ENCODE results near the gene EEF1AKMT3.
A peak's percentile ranks its signal among the peaks of the same experiment; 100 is the strongest.

The EEF1AKMT3 gene

DNA sequence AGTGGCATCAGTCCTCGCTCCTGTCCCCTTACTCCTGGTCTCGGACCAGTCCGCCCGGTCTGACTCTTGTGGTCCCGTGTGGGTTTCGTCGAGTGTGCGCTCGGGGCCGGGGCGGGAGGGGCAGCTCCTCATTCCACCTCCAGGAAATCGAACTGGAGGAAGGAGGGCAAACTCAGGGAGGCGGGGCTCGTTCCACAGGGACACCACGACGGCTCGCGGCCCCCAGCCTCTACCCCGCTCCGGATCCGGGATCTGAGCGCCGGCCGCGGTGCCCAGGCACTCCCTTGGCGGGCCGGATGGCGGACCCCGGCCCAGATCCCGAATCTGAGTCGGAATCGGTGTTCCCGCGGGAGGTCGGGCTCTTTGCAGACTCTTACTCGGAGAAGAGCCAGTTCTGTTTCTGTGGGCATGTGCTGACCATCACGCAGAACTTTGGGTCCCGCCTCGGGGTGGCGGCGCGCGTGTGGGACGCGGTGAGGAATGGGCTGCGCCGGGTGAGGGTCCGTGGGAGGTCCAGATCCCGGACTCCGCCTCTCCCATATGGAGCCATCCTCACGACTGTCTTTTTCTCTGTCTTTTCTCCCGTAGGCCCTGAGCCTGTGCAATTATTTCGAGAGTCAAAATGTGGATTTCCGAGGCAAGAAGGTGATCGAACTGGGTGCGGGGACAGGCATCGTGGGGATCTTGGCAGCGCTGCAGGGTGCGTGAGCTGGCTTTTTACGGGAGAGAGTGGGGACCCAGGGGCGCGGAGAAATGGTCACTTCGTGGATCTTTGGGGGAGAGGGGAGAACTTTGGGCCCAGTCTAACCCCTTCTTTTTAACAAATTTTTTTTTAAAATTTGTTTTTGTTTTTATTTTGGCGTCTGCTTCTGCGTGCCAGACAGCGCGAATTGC lies at the start of gene EEF1AKMT3:
EEF1AKMT3 (plus strand) TSS at position 186 of the 894 bp plus-strand sequence; CDS start at position 297, 111 bp downstream.
- no peaks in the 10 kb centered on the region for H3K36me3 ChIP-seq (ENCODE audit: insufficient read depth, low read length)
- H3K4me3 ChIP-seq (ENCODE audit: low read length, poor library complexity, severe bottlenecking) = peak within 1 kb of the TSS; percentile 80
- no peak for TF ChIP-seq EZH2phosphoT487 (IDR thresholded peaks at IDR 0.05; ENCODE audit: borderline replicate concordance)
- TF ChIP-seq, protein P1, sequence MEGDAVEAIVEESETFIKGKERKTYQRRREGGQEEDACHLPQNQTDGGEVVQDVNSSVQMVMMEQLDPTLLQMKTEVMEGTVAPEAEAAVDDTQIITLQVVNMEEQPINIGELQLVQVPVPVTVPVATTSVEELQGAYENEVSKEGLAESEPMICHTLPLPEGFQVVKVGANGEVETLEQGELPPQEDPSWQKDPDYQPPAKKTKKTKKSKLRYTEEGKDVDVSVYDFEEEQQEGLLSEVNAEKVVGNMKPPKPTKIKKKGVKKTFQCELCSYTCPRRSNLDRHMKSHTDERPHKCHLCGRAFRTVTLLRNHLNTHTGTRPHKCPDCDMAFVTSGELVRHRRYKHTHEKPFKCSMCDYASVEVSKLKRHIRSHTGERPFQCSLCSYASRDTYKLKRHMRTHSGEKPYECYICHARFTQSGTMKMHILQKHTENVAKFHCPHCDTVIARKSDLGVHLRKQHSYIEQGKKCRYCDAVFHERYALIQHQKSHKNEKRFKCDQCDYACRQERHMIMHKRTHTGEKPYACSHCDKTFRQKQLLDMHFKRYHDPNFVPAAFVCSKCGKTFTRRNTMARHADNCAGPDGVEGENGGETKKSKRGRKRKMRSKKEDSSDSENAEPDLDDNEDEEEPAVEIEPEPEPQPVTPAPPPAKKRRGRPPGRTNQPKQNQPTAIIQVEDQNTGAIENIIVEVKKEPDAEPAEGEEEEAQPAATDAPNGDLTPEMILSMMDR (conservative IDR thresholded peaks at IDR 0.05; ENCODE audit: low read length) = no peak
- peak within 1 kb of the TSS; percentile 95 for H3K9ac ChIP-seq (ENCODE audit: low read depth, low read length, poor library complexity, severe bottlenecking)
- peak within 1 kb of the TSS; percentile 95 for H3K4me2 ChIP-seq (ENCODE audit: low read depth, low read length, poor library complexity, severe bottlenecking)
- peak within 1 kb of the TSS; percentile 80 for H2AFZ ChIP-seq (ENCODE audit: low read length)
- peaks cover 17% of the 10 kb centered on the region for H3K79me2 ChIP-seq (ENCODE audit: insufficient read depth, low read length)
- no peaks in the 10 kb centered on the region for H3K27me3 ChIP-seq (ENCODE audit: insufficient read depth, low read length, poor library complexity, severe bottlenecking)
- H3K9me2 ChIP-seq (replicated peaks; ENCODE audit: low read depth, low read length) = no peaks in the 10 kb centered on the region
- no peaks in the 10 kb centered on the region for H3F3A ChIP-seq (ENCODE audit: low read depth)
- no peaks in the 10 kb centered on the region for H3K9me3 ChIP-seq (ENCODE audit: insufficient read depth, low read depth, low read length)
- no peaks in the 10 kb centered on the region for H4K20me1 ChIP-seq (ENCODE audit: insufficient read depth, low read length, poor library complexity, severe bottlenecking)
- peaks cover 11% of the 10 kb centered on the region for H3K4me1 ChIP-seq (ENCODE audit: insufficient read depth, low read length, poor library complexity, severe bottlenecking)

DNA sequence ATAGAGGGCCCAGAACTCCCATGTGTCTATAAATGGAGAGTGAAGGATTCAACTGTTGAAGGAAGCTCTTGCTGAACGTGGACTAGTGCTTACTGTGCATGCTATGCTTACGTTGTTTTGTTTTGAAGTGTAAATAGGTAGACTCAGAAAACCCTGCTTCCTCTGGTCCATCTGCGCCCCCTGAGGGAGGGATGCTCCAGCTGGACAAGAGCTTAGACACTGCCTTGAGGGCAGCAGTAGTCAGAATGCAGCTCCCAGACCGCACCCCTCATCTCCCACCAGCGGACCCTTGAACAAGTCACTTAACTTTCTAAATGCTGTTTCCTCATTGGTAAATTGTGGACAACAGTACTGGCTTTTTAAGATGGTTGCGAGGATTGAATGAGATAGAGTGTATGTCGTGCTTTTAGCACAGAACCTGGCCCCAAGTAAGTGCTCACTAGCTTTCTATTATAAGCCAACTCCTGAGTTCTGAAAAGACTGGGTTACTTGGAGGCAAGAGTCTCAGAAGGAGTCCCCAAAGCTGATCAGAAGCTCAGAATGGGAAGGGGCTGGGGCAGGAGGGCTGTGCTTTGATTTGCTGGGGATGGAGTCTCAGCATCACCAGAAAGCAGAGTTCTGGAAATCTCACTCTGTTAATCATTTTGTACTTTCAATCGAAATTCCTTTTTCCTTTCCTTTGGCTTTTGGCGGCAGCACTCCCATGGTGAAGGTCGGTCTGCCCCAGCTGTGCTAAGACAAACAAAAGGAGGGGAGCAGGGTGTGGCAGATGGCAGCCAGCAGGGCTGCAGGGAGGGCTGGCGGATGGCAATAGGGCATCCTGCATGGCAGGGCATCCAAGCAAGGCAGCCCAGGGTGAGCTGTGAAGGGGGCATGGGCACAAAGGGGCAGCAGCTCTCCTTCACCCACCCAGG lies 49.4 kb upstream of the EEF1AKMT3 start:
- no peaks in the 10 kb centered on the region for H3K79me2 ChIP-seq (ENCODE audit: insufficient read depth, low read length)
- H3K27me3 ChIP-seq (ENCODE audit: insufficient read depth, low read length, poor library complexity, severe bottlenecking) = no peaks in the 10 kb centered on the region
- H3K36me3 ChIP-seq (ENCODE audit: insufficient read depth, low read length) = peaks cover 41% of the 10 kb centered on the region; the same call in 1 of the 2 replicates
- no peak overlapping the region for H2AFZ ChIP-seq (ENCODE audit: low read length)
- H4K20me1 ChIP-seq (ENCODE audit: insufficient read depth, low read length, poor library complexity, severe bottlenecking) = no peaks in the 10 kb centered on the region
- no peak overlapping the region for H3K4me2 ChIP-seq (ENCODE audit: low read depth, low read length, poor library complexity, severe bottlenecking)
- H3K4me3 ChIP-seq (ENCODE audit: low read length, poor library complexity, severe bottlenecking) = no peak overlapping the region
- TF ChIP-seq, protein P1 (conservative IDR thresholded peaks at IDR 0.05; ENCODE audit: low read length) = no peak
- TF ChIP-seq EZH2phosphoT487 (IDR thresholded peaks at IDR 0.05; ENCODE audit: borderline replicate concordance) = no peak
- no peaks in the 10 kb centered on the region for H3K4me1 ChIP-seq (ENCODE audit: insufficient read depth, low read length, poor library complexity, severe bottlenecking)
- no peaks in the 10 kb centered on the region for H3K9me3 ChIP-seq (ENCODE audit: insufficient read depth, low read depth, low read length)
- no peak overlapping the region for H3K9ac ChIP-seq (ENCODE audit: low read depth, low read length, poor library complexity, severe bottlenecking)
- no peaks in the 10 kb centered on the region for H3F3A ChIP-seq (ENCODE audit: low read depth)
- no peaks in the 10 kb centered on the region for H3K9me2 ChIP-seq (replicated peaks; ENCODE audit: low read depth, low read length)

DNA sequence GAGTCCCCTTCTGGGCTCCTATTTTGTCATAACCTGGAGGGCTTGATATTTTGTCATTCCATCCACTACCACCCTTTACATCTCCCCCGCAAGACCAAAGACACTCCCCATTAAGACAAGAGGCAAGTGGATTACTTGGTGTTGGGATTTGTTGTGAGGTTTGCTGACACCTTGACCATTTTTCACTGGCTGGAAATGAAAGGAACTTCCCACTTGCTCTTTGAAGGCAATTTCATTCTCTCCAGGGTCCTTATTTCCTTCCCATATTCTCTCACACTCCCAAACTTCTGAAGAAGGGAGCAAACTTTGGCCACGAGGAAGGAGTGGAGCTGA lies 48.8 kb upstream of the EEF1AKMT3 start:
- Histone ChIP-seq H3K27me3 (ENCODE audit: insufficient read depth, low read length, poor library complexity, severe bottlenecking) (no peaks in the 10 kb centered on the region), H3K4me3 (ENCODE audit: low read length, poor library complexity, severe bottlenecking) (no peak overlapping the region), H4K20me1 (ENCODE audit: insufficient read depth, low read length, poor library complexity, severe bottlenecking) (no peaks in the 10 kb centered on the region), H3K9ac (ENCODE audit: low read depth, low read length, poor library complexity, severe bottlenecking) (no peak overlapping the region), H3K4me1 (ENCODE audit: insufficient read depth, low read length, poor library complexity, severe bottlenecking) (no peaks in the 10 kb centered on the region), H3K36me3 (ENCODE audit: insufficient read depth, low read length) (peaks cover 39% of the 10 kb centered on the region; the same call in 1 of the 2 replicates), H3K9me2 (replicated peaks; ENCODE audit: low read depth, low read length) (no peaks in the 10 kb centered on the region), H3K4me2 (ENCODE audit: low read depth, low read length, poor library complexity, severe bottlenecking) (no peak overlapping the region), H2AFZ (ENCODE audit: low read length) (no peak overlapping the region), H3K9me3 (ENCODE audit: insufficient read depth, low read depth, low read length) (no peaks in the 10 kb centered on the region), H3F3A (ENCODE audit: low read depth) (no peaks in the 10 kb centered on the region), H3K79me2 (ENCODE audit: insufficient read depth, low read length) (no peaks in the 10 kb centered on the region)
- TF ChIP-seq, protein P1 (conservative IDR thresholded peaks at IDR 0.05; ENCODE audit: low read length) = no peak
- no peak for TF ChIP-seq EZH2phosphoT487 (IDR thresholded peaks at IDR 0.05; ENCODE audit: borderline replicate concordance)

Data from Loucy (cell line).